Measurements from ENCODE around the gene FGF16. TPM values are rescaled to one million over a fixed set of nuclear protein-coding genes. Genes with fewer than 3 reads are reported as not detected.
A peak's percentile ranks its signal among the peaks of the same experiment; 100 is the strongest.
"Not testable (repeated sequence)": the region's sequence is repeated elsewhere in the genome, so short reads cannot be mapped to it uniquely, and the experiment has no call there.

The FGF16 gene
- total and polyA plus RNA-seq, 8 donors: 0.16 to 0.80 (median 0.33) TPM; not detected in 2

DNA sequence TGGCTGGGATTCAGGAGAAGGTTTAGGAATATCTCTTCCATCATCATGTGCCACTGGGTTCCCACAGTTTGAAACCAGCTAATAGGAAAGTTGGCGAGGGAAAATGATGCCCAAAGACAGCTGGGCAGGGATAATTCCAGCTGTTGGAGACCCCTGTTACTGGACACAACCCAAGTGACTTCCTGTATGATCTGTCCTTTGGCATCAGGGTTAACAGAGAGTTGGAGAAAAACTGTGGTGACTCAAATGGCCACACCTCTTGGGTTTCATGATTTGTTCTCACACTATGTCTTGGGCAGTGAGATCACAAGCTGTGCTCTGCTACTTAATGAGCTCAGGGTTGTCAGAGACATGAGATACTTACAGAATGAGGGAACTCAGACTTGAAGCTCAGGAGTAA lies 3.8 kb downstream of the FGF16 start:
- ATAC-seq (no peak), DNase-seq (no peak)
- Histone ChIP-seq H3K9me3 (no peaks in the 10 kb centered on the region), H3K4me3 (no peak overlapping the region), H3K27me3 (peaks cover 3 to 23% of the 10 kb centered on the region in 2 donors), H3K4me1 (peaks cover 0 to 7% of the 10 kb centered on the region in 2 donors), H3K36me3 (no peaks in the 10 kb centered on the region), H3K27ac (no peak overlapping the region)
- TF ChIP-seq, protein P1, sequence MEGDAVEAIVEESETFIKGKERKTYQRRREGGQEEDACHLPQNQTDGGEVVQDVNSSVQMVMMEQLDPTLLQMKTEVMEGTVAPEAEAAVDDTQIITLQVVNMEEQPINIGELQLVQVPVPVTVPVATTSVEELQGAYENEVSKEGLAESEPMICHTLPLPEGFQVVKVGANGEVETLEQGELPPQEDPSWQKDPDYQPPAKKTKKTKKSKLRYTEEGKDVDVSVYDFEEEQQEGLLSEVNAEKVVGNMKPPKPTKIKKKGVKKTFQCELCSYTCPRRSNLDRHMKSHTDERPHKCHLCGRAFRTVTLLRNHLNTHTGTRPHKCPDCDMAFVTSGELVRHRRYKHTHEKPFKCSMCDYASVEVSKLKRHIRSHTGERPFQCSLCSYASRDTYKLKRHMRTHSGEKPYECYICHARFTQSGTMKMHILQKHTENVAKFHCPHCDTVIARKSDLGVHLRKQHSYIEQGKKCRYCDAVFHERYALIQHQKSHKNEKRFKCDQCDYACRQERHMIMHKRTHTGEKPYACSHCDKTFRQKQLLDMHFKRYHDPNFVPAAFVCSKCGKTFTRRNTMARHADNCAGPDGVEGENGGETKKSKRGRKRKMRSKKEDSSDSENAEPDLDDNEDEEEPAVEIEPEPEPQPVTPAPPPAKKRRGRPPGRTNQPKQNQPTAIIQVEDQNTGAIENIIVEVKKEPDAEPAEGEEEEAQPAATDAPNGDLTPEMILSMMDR (IDR thresholded peaks at IDR 0.05): no peak
- intact Hi-C loops (cut with DNase I): no loop called here

DNA sequence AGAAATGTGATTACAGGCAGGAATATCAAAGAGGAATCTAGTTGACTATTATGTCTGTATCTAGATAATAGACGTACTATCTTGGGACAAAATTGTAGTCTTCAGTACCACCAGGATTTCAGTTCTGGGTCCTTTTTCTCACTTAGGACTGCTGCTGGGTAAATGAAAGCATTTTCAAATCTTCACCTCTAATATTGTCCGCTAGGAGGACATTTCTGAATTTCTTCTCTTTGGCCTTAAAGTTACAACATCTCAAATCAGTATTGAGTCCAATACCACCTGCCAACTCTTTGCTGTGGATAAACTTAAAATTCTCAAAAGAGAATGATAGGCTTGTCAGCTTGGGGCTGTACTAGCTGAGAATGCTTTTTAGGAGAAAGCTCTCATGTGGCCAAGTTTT lies 6.0 kb downstream of the FGF16 start:
- Histone ChIP-seq H3K4me3 (no peak overlapping the region), H3K4me1 (no peaks in the 10 kb centered on the region), H3K9me3 (no peaks in the 10 kb centered on the region), H3K27me3 (peaks cover 0 to under 1% of the 10 kb centered on the region in 2 donors), H3K36me3 (no peaks in the 10 kb centered on the region), H3K27ac (no peak overlapping the region)
- ATAC-seq: no peak
- TF ChIP-seq, protein P1 (IDR thresholded peaks at IDR 0.05): no peak
- intact Hi-C loops (cut with DNase I): no loop called here
- no peak for DNase-seq

DNA sequence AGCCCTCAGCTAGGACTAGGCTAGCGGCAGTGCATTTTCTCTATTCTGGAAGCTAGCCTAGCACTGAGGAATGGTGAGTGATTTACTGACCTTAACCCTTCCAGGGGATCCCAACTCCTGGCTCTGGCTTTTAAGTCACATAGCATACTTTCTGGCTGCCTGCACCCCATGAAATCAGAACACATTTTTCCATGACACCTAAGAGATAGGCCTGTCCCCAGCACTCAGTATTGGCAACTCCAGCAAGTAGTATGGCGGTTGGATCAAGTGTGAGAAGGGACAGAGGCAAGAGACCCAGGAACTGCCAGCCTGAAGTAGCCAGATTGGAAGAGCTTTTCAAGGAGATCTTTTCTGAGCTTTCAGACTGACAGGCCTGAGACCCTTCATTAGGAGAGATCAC lies 8.2 kb downstream of the FGF16 start:
- H3K4me3 ChIP-seq: no peak overlapping the region
- DNase-seq (no peak), ATAC-seq (no peak)
- H3K9me3 ChIP-seq: no peaks in the 10 kb centered on the region
- TF ChIP-seq, protein P1 (IDR thresholded peaks at IDR 0.05): no peak
- no peaks in the 10 kb centered on the region for H3K36me3 ChIP-seq
- intact Hi-C loops (cut with DNase I): no loop called here
- H3K27ac ChIP-seq: no peak overlapping the region
- no peaks in the 10 kb centered on the region for H3K27me3 ChIP-seq
- no peaks in the 10 kb centered on the region for H3K4me1 ChIP-seq

DNA sequence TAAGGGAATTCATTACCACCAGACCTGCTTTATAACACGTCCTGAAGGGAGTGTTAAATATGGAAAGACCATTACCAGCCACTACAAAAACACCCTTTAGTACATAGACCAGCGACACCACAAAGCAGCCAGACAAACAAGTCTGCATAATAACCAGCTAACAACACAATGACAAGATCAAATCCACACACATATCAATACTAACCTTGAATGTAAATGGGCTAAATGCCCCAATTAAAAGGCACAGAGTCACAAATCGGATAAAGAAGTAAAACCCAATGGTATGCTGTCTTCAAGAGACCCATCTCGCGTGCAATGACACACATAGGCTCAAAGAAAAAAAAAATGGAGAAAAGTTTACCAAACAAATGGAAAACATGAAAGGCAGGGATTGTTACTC lies 36.9 kb downstream of the FGF16 start:
- intact Hi-C loops (cut with DNase I): no loop called here
- ATAC-seq: no peak
- no peak for DNase-seq
- TF ChIP-seq, protein P1 (IDR thresholded peaks at IDR 0.05): no peak
- Histone ChIP-seq H3K36me3 (no peaks in the 10 kb centered on the region), H3K27ac (no peak overlapping the region), H3K9me3 (peaks cover 0 to 2% of the 10 kb centered on the region in 2 donors), H3K4me1 (no peaks in the 10 kb centered on the region), H3K27me3 (no peaks in the 10 kb centered on the region), H3K4me3 (no peak overlapping the region)

DNA sequence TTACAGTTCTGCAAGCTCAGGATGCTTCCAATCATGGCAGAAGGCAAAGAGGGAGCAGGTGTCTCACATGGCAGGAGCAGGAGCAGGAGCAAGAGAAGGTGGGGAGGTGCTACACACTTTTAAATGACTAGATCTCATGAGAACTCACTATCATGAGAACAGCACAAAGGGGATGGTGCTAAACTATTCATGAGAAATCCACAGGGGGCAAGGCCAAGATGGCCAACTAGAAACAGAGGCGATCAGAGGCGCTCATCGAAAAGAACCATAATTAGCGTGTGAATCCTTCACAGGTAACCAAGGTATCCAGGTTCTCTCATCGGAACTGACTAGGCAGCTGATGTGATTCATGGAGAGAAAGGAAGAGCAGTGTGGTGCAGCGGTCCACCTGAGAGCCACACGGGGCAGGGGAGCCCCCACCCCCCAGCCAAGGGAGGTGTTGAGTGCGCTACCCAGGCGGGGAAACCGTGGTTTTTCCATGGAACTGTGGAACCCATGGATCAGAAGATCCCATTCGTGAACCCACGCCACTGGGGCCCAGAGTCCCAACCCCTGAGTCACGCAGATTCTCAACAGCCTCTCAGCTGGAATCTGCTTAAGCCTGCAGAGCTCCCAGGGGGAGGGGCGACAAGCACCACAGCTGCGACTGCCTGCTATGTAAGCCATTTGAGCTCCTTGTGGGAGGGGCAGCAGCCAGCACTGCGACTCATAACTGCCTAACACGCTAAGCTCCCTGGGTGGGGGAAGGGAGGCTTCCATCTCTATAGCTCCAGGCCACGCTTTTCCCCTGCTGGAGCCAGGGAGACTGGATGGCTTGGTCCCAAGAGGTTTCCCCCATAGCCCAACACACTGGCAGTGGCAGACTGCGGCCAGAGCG lies 46.7 kb downstream of the FGF16 start:
- DNase-seq (peak in 1 of 4 donors; percentile 18), ATAC-seq (no peak)
- Histone ChIP-seq H3K27ac (no peak overlapping the region), H3K4me3 (no peak overlapping the region), H3K36me3 (no peaks in the 10 kb centered on the region), H3K27me3 (no peaks in the 10 kb centered on the region), H3K4me1 (no peaks in the 10 kb centered on the region), H3K9me3 (no peaks in the 10 kb centered on the region)
- intact Hi-C loops (cut with DNase I): no loop called here
- TF ChIP-seq, protein P1 (IDR thresholded peaks at IDR 0.05): no peak

DNA sequence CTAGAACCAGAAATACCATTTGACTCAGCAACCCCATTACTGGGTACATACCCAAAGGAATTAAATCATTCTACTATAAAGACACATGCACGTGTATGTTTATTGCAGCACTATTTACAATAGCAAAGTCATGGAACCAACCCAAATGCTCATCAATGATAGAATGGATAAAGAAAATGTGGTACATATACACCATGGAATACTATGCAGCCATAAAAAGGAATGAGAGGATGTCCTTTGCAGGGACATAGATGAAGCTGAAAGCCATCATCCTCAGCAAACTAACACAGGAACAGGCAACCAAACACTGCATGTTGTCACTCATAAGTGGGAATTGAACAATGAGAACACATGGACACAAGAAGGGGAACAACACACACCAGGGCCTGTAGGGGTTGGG lies 53.0 kb downstream of the FGF16 start:
- H3K4me3 ChIP-seq; intact Hi-C loops (cut with DNase I); H3K27ac ChIP-seq; H3K9me3 ChIP-seq; H3K27me3 ChIP-seq; DNase-seq; H3K4me1 ChIP-seq; ATAC-seq; H3K36me3 ChIP-seq: not testable (repeated sequence)

All from left lung (tissue), 10 donors.